Measurements from ENCODE around the gene LAMTOR2.
"Not testable (repeated sequence)": the region's sequence is repeated elsewhere in the genome, so short reads cannot be mapped to it uniquely, and the experiment has no call there.

LAMTOR2 gene

DNA sequence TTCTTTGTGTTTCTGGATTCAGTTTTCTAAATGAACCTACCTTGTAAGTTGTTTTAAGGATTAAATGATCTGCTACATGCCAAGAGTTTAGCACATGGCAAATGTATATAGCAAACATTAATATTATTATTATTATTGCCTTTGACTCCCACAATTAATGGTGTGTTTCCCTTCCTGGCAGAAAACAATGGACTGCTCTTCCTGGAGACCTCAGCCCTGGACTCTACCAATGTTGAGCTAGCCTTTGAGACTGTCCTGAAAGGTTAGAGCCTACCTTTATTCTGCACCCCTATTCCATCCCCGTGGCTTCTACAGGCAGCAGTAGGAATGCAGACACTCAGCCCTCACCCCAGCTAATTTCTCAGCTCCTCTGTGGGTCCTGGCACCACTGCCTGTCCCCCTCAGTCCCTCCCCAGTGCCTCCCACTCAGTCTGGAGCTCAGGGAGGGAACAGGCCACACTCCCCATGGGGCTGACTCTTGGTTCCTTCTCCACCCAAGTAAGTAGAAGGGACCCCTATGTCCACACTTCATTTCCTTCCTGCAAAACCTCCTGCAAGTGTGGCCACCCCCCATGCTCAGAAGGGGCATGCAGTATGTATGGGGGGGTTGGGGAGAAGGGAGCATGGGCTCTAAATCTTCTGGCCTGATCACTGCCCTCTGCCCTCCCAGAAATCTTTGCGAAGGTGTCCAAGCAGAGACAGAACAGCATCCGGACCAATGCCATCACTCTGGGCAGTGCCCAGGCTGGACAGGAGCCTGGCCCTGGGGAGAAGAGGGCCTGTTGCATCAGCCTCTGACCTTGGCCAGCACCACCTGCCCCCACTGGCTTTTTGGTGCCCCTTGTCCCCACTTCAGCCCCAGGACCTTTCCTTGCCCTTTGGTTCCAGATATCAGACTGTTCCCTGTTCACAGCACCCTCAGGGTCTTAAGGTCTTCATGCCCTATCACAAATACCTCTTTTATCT lies 15.2 kb downstream of the LAMTOR2 start:
- Histone ChIP-seq H3K27me3 (ENCODE audit: insufficient read depth, low read length) (no peaks in the 10 kb centered on the region), H3K18ac (ENCODE audit: low read length) (no peak overlapping the region), H3K4me2 (ENCODE audit: low read length) (no peak overlapping the region), H3K4me3 (ENCODE audit: low read depth, low read length) (no peak overlapping the region), H3K36me3 (ENCODE audit: control insufficient read depth in 1 of 2, insufficient read depth in 2 of 2, low read length in 2 of 2) (peaks cover 29 to 34% of the 10 kb centered on the region in 2 experiments), H2BK5ac (ENCODE audit: low read depth, low read length, poor library complexity) (no peak overlapping the region), H3K27ac (ENCODE audit: low read depth, low read length) (no peak overlapping the region), H3K4ac (ENCODE audit: low read depth, low read length) (no peak overlapping the region), H2BK12ac (ENCODE audit: low read length) (no peak overlapping the region), H4K91ac (ENCODE audit: low read depth, low read length) (no peak overlapping the region), H2AK5ac (ENCODE audit: low read length) (no peak overlapping the region), H4K12ac (ENCODE audit: low read depth, low read length) (no peak overlapping the region), H4K8ac (ENCODE audit: low read depth, low read length) (no peak overlapping the region), H3K14ac (ENCODE audit: low read length) (no peak overlapping the region), H3K9me3 (ENCODE audit: insufficient read depth, low read depth, low read length) (no peaks in the 10 kb centered on the region), H2BK120ac (ENCODE audit: insufficient read depth, low read length, poor library complexity) (no peak overlapping the region), H3K79me2 (ENCODE audit: control insufficient read depth, insufficient read depth, low read length, poor library complexity) (no peaks in the 10 kb centered on the region), H3K23ac (ENCODE audit: low read length) (no peak overlapping the region), H3K9ac (ENCODE audit: low read length) (no peak overlapping the region), H3K4me1 (ENCODE audit: control insufficient read depth in 1 of 2, insufficient read depth in 2 of 2, low read length in 2 of 2) (peaks cover 0 to under 1% of the 10 kb centered on the region in 2 experiments), H3K79me1 (ENCODE audit: low read length) (no peaks in the 10 kb centered on the region), H2AFZ (ENCODE audit: insufficient read depth, low read length, poor library complexity) (no peak overlapping the region)
- WGBS (ENCODE audit: extremely low coverage, insufficient coverage, insufficient read length): no CpG with 5 or more reads among the region's 3 CpGs
- DNase-seq: no peak

DNA sequence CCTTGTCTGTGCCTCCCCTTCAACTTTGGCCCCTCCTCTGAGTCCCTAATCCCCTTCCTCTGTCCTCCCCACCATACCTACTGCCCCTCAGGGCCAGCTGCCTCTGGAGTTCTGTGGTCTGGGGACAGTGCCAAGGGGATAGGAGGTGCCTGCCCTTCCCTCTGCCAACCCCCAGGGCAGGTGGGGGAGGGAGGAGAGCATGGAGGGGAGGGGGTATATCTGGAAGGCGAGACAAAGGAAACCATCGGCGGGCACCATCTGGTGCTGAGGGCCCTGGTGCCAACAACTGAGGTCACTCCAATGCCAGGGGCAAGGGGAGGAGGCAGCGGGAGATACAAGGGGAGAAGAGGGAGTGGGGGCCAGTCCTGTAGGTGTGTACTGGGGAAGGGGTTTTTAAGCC lies 16.0 kb downstream of the LAMTOR2 start:
- Histone ChIP-seq H3K4me1 (ENCODE audit: control insufficient read depth in 1 of 2, insufficient read depth in 2 of 2, low read length in 2 of 2) (peaks cover 0 to 3% of the 10 kb centered on the region in 2 experiments), H3K79me2 (ENCODE audit: control insufficient read depth, insufficient read depth, low read length, poor library complexity) (no peaks in the 10 kb centered on the region), H4K91ac (ENCODE audit: low read depth, low read length) (no peak overlapping the region), H3K9me3 (ENCODE audit: insufficient read depth, low read depth, low read length) (no peaks in the 10 kb centered on the region), H3K4me3 (ENCODE audit: low read depth, low read length) (no peak overlapping the region), H2AK5ac (ENCODE audit: low read length) (no peak overlapping the region), H3K23ac (ENCODE audit: low read length) (no peak overlapping the region), H3K27me3 (ENCODE audit: insufficient read depth, low read length) (no peaks in the 10 kb centered on the region), H2BK12ac (ENCODE audit: low read length) (no peak overlapping the region), H2BK120ac (ENCODE audit: insufficient read depth, low read length, poor library complexity) (no peak overlapping the region), H2BK5ac (ENCODE audit: low read depth, low read length, poor library complexity) (no peak overlapping the region), H3K36me3 (ENCODE audit: control insufficient read depth in 1 of 2, insufficient read depth in 2 of 2, low read length in 2 of 2) (peaks cover 35 to 42% of the 10 kb centered on the region in 2 experiments), H3K79me1 (ENCODE audit: low read length) (no peaks in the 10 kb centered on the region), H3K27ac (ENCODE audit: low read depth, low read length) (no peak overlapping the region), H4K8ac (ENCODE audit: low read depth, low read length) (no peak overlapping the region), H3K4me2 (ENCODE audit: low read length) (no peak overlapping the region), H4K12ac (ENCODE audit: low read depth, low read length) (no peak overlapping the region), H3K18ac (ENCODE audit: low read length) (no peak overlapping the region), H3K4ac (ENCODE audit: low read depth, low read length) (no peak overlapping the region), H2AFZ (ENCODE audit: insufficient read depth, low read length, poor library complexity) (no peak overlapping the region), H3K9ac (ENCODE audit: low read length) (no peak overlapping the region), H3K14ac (ENCODE audit: low read length) (no peak overlapping the region)
- no CpG with 5 or more reads among the region's 4 CpGs for WGBS (ENCODE audit: extremely low coverage, insufficient coverage, insufficient read length)
- DNase-seq: no peak

- not testable (repeated sequence) for H4K91ac ChIP-seq (ENCODE audit: low read depth, low read length); H3K23ac ChIP-seq (ENCODE audit: low read length); H3K27me3 ChIP-seq (ENCODE audit: insufficient read depth, low read length); H3K9ac ChIP-seq (ENCODE audit: low read length); H3K4ac ChIP-seq (ENCODE audit: low read depth, low read length); H4K12ac ChIP-seq (ENCODE audit: low read depth, low read length); H2BK120ac ChIP-seq (ENCODE audit: insufficient read depth, low read length, poor library complexity); H3K79me2 ChIP-seq (ENCODE audit: control insufficient read depth, insufficient read depth, low read length, poor library complexity); H3K14ac ChIP-seq (ENCODE audit: low read length); H2BK5ac ChIP-seq (ENCODE audit: low read depth, low read length, poor library complexity); H3K4me1 ChIP-seq (ENCODE audit: control insufficient read depth in 1 of 2, insufficient read depth in 2 of 2, low read length in 2 of 2); DNase-seq; H3K27ac ChIP-seq (ENCODE audit: low read depth, low read length); H2BK12ac ChIP-seq (ENCODE audit: low read length); H3K9me3 ChIP-seq (ENCODE audit: insufficient read depth, low read depth, low read length); H2AFZ ChIP-seq (ENCODE audit: insufficient read depth, low read length, poor library complexity); H2AK5ac ChIP-seq (ENCODE audit: low read length); H3K18ac ChIP-seq (ENCODE audit: low read length); H3K4me3 ChIP-seq (ENCODE audit: low read depth, low read length); H3K4me2 ChIP-seq (ENCODE audit: low read length); H3K79me1 ChIP-seq (ENCODE audit: low read length); H4K8ac ChIP-seq (ENCODE audit: low read depth, low read length)
- H3K36me3 ChIP-seq (ENCODE audit: control insufficient read depth in 1 of 2, insufficient read depth in 2 of 2, low read length in 2 of 2): peaks cover 44 to 50% of the 10 kb centered on the region in 2 experiments
- WGBS (ENCODE audit: extremely low coverage, insufficient coverage, insufficient read length): no CpG with 5 or more reads among the region's 7 CpGs
Observed at GRCh38 chr1:156071332-156071816, 16.8 kb downstream of the LAMTOR2 start.

GRCh38 chr1:156072251-156072650 lies 17.7 kb downstream of the LAMTOR2 start:
- H3K27ac ChIP-seq (ENCODE audit: low read depth, low read length): no peak overlapping the region
- no peak overlapping the region for H2BK5ac ChIP-seq (ENCODE audit: low read depth, low read length, poor library complexity)
- H2AK5ac ChIP-seq (ENCODE audit: low read length): no peak overlapping the region
- peaks cover 3% of the 10 kb centered on the region for H3K9me3 ChIP-seq (ENCODE audit: insufficient read depth, low read depth, low read length)
- H3K4ac ChIP-seq (ENCODE audit: low read depth, low read length): no peak overlapping the region
- WGBS (ENCODE audit: extremely low coverage, insufficient coverage, insufficient read length): no CpG with 5 or more reads among the region's 6 CpGs
- H3K4me3 ChIP-seq (ENCODE audit: low read depth, low read length): no peak overlapping the region
- no peak overlapping the region for H3K9ac ChIP-seq (ENCODE audit: low read length)
- H2AFZ ChIP-seq (ENCODE audit: insufficient read depth, low read length, poor library complexity): no peak overlapping the region
- H3K14ac ChIP-seq (ENCODE audit: low read length): no peak overlapping the region
- H4K8ac ChIP-seq (ENCODE audit: low read depth, low read length): no peak overlapping the region
- no peak overlapping the region for H2BK120ac ChIP-seq (ENCODE audit: insufficient read depth, low read length, poor library complexity)
- H3K27me3 ChIP-seq (ENCODE audit: insufficient read depth, low read length): no peaks in the 10 kb centered on the region
- H2BK12ac ChIP-seq (ENCODE audit: low read length): no peak overlapping the region
- H3K4me1 ChIP-seq (ENCODE audit: control insufficient read depth in 1 of 2, insufficient read depth in 2 of 2, low read length in 2 of 2): peaks cover 6 to 13% of the 10 kb centered on the region in 2 experiments
- no peak overlapping the region for H3K4me2 ChIP-seq (ENCODE audit: low read length)
- H3K36me3 ChIP-seq (ENCODE audit: control insufficient read depth in 1 of 2, insufficient read depth in 2 of 2, low read length in 2 of 2): peaks cover 52 to 59% of the 10 kb centered on the region in 2 experiments
- no peak overlapping the region for H4K12ac ChIP-seq (ENCODE audit: low read depth, low read length)
- no peak for DNase-seq
- no peak overlapping the region for H3K18ac ChIP-seq (ENCODE audit: low read length)
- H4K91ac ChIP-seq (ENCODE audit: low read depth, low read length): no peak overlapping the region
- H3K23ac ChIP-seq (ENCODE audit: low read length): no peak overlapping the region
- no peaks in the 10 kb centered on the region for H3K79me1 ChIP-seq (ENCODE audit: low read length)
- H3K79me2 ChIP-seq (ENCODE audit: control insufficient read depth, insufficient read depth, low read length, poor library complexity): no peaks in the 10 kb centered on the region
